Measurements from ENCODE around the gene HP1BP3. TPM values are rescaled to one million over a fixed set of nuclear protein-coding genes. Genes with fewer than 3 reads are reported as not detected.

The HP1BP3 gene
- total RNA-seq, 4 donors from 2014 or later: 221 to 322 (median 237) TPM

DNA sequence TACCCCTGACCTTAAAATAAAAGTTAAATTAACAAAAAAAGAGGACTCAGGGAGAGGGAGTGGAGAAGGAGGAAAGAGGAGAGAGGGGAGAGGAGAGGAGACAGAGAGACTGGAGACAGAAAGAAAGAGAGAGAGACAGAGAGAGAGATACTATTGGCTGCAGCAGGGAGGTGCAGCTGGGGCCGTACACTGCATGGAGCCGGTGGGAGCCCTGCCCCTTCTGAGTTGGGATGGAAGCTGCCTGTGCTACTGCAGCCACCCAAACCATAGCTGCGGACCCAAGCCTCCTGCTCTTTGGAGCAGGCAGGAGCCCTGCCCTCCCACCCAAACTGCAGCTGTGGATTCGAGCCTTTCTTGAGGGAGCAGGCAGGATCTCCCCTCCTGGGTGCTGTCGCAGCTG, 32.7 kb upstream of the HP1BP3 start:
- Histone ChIP-seq H3K9me3 (no peaks in the 10 kb centered on the region), H3K27me3 (no peaks in the 10 kb centered on the region), H3K36me3 (peaks cover 0 to 64% of the 10 kb centered on the region in 2 donors), H3K4me3 (no peak overlapping the region), H3K27ac (no peak overlapping the region), H3K4me1 (no peaks in the 10 kb centered on the region)
- WGBS, 2 donors (ENCODE audit: low coverage in 1 of 2): 63 to 76% methylated on average over 2 to 3 of the region's 5 CpGs
- no peak for ATAC-seq
- no peak for TF ChIP-seq POLR2A (IDR thresholded peaks at IDR 0.05)
- TF ChIP-seq EP300 (IDR thresholded peaks at IDR 0.05): no peak
- TF ChIP-seq CTCF (IDR thresholded peaks at IDR 0.05): no peak
- no peak for TF ChIP-seq POLR2AphosphoS5 (IDR thresholded peaks at IDR 0.05)

- TF ChIP-seq EP300 (IDR thresholded peaks at IDR 0.05) (no peak), POLR2A (IDR thresholded peaks at IDR 0.05) (no peak), CTCF (IDR thresholded peaks at IDR 0.05) (no peak), POLR2AphosphoS5 (IDR thresholded peaks at IDR 0.05) (no peak)
- no peaks in the 10 kb centered on the region for H3K4me1 ChIP-seq
- no peak overlapping the region for H3K4me3 ChIP-seq
- H3K27ac ChIP-seq: no peak overlapping the region
- peaks cover 0 to 48% of the 10 kb centered on the region in 2 donors for H3K36me3 ChIP-seq
- no peaks in the 10 kb centered on the region for H3K27me3 ChIP-seq
- WGBS, 2 donors (ENCODE audit: low coverage in 1 of 2): no CpG with 5 or more reads among the region's 4 CpGs
- H3K9me3 ChIP-seq: no peaks in the 10 kb centered on the region
- no peak for ATAC-seq
Measured at GRCh38 chr1:20814534-20814871, 27.4 kb upstream of the HP1BP3 start.

- ATAC-seq: no peak
- 71 to 92% methylated on average over 5 of the region's 5 CpGs for WGBS, 2 donors (ENCODE audit: low coverage in 1 of 2)
- TF ChIP-seq EP300 (IDR thresholded peaks at IDR 0.05): no peak
- TF ChIP-seq POLR2A (IDR thresholded peaks at IDR 0.05): no peak
- TF ChIP-seq CTCF (IDR thresholded peaks at IDR 0.05): no peak
- TF ChIP-seq POLR2AphosphoS5 (IDR thresholded peaks at IDR 0.05): no peak
Measured at GRCh38 chr1:20811916-20812315, 24.8 kb upstream of the HP1BP3 start.

DNA sequence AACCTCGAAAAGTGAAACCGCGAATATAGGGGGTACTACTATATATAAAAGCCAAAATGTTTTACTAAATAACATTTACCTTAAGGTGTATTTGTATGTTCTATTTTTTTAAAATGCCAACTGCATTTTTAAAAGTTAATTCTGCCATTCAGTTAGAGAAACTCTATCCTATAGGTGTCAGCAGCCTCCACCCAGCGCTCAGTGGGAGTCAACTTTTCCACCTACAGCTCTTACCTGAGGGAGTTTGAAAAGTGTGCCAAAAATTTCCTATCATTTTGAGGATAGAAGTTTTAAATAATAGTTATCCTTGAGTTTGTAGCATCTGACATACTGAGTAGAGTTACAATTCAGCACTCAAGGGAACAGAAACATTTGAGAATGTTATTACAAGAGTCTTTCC, 6.1 kb upstream of the HP1BP3 start:
- 96 to 100% methylated on average over 4 of the region's 4 CpGs for WGBS, 2 donors (ENCODE audit: low coverage in 1 of 2)
- no peaks in the 10 kb centered on the region for H3K36me3 ChIP-seq
- H3K27me3 ChIP-seq: no peaks in the 10 kb centered on the region
- peaks cover 0 to 4% (median under 1%) of the 10 kb centered on the region in 3 donors for H3K4me1 ChIP-seq
- H3K27ac ChIP-seq: no peak overlapping the region
- TF ChIP-seq CTCF (IDR thresholded peaks at IDR 0.05): no peak
- H3K9me3 ChIP-seq: no peaks in the 10 kb centered on the region
- ATAC-seq: no peak
- no peak overlapping the region for H3K4me3 ChIP-seq

More at GRCh38 chr1:20811916-20812315, 24.8 kb upstream of the HP1BP3 start:
- H3K4me3 ChIP-seq: no peak overlapping the region
- no peaks in the 10 kb centered on the region for H3K9me3 ChIP-seq
- no peaks in the 10 kb centered on the region for H3K4me1 ChIP-seq
- H3K36me3 ChIP-seq: peaks cover 0 to 44% of the 10 kb centered on the region in 2 donors
- no peak overlapping the region for H3K27ac ChIP-seq
- no peaks in the 10 kb centered on the region for H3K27me3 ChIP-seq

DNA sequence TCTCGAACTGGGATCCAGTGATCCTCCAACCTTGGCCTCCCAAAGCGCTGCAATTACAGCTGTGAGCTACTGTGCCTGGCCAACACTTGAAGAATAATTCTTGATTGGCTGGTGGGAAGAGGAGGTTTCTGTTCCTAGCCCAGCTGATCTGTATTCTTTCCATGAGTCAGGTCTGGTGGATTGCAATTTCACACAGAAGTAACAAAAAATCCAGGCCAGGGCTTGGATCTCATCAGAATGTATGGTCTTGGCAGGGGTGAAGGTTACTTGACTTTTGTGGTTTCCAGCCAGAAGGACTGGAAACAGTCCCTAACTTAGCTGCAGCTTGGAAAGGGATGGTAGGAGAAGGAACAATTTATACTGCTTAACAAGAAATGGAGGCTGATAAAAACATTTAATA, 5.1 kb upstream of the HP1BP3 start:
- TF ChIP-seq POLR2AphosphoS5 (IDR thresholded peaks at IDR 0.05) (no peak), EP300 (IDR thresholded peaks at IDR 0.05) (no peak), CTCF (IDR thresholded peaks at IDR 0.05) (no peak), POLR2A (IDR thresholded peaks at IDR 0.05) (no peak)
- H3K27ac ChIP-seq: no peak overlapping the region
- no peak overlapping the region for H3K4me3 ChIP-seq
- no peak for ATAC-seq
- H3K9me3 ChIP-seq: no peaks in the 10 kb centered on the region
- H3K36me3 ChIP-seq: no peaks in the 10 kb centered on the region
- no peaks in the 10 kb centered on the region for H3K27me3 ChIP-seq
- 20 to 57% methylated on average over 1 of the region's 2 CpGs for WGBS, 2 donors (ENCODE audit: low coverage in 1 of 2)
- H3K4me1 ChIP-seq: peaks cover 0 to 9% (median 3%) of the 10 kb centered on the region in 3 donors

All from gastroesophageal sphincter (tissue), 4 donors.